HG02610 (cell line): ENCODE results near the gene DAGLB.
"Not testable (repeated sequence)": the region's sequence is repeated elsewhere in the genome, so short reads cannot be mapped to it uniquely, and the experiment has no call there.

Source experiments
- ATAC-seq: cut with Tn5 transposase; IDR thresholded peaks from one replicate; pipeline ENCODE4 v1.9.1; 2021; ENCODE audit warnings: mild to moderate bottlenecking, moderate library complexity; ENCODE audit not compliant: unreplicated experiment

Gene DAGLB

GRCh38 chr7:6447581-6448199 lies at the start of gene DAGLB:
Gene DAGLB, minus strand, starts transcription at chr7:6447954. Its CDS starts 112 bp downstream, at chr7:6447842.
- ATAC-seq, result peak; percentile 78

GRCh38 chr7:6497637-6497905 lies 49.8 kb upstream of the DAGLB start:
- ATAC-seq, result no peak

GRCh38 chr7:6496842-6497636 lies 49.3 kb upstream of the DAGLB start:
- no peak for ATAC-seq

- ATAC-seq, result no peak
Measured at GRCh38 chr7:6495597-6496262, 48.0 kb upstream of the DAGLB start.

- no peak for ATAC-seq
Measured at GRCh38 chr7:6494365-6494764, 46.6 kb upstream of the DAGLB start.

GRCh38 chr7:6491194-6491593 lies 43.4 kb upstream of the DAGLB start:
- no peak for ATAC-seq

GRCh38 chr7:6489612-6490011 lies 41.9 kb upstream of the DAGLB start:
- no peak for ATAC-seq

- ATAC-seq, result no peak
Measured at GRCh38 chr7:6487184-6487545, 39.4 kb upstream of the DAGLB start.

GRCh38 chr7:6486438-6487183 lies 38.9 kb upstream of the DAGLB start:
- no peak for ATAC-seq

GRCh38 chr7:6482743-6483119 lies 35.0 kb upstream of the DAGLB start:
- no peak for ATAC-seq

- ATAC-seq, result no peak
Measured at GRCh38 chr7:6482307-6482706, 34.6 kb upstream of the DAGLB start.

GRCh38 chr7:6481445-6481844 lies 33.7 kb upstream of the DAGLB start:
- ATAC-seq, result no peak

GRCh38 chr7:6480323-6480660 lies 32.5 kb upstream of the DAGLB start:
- ATAC-seq, result no peak

GRCh38 chr7:6479067-6479466 lies 31.3 kb upstream of the DAGLB start:
- no peak for ATAC-seq

- ATAC-seq, result no peak
Measured at GRCh38 chr7:6478186-6478585, 30.4 kb upstream of the DAGLB start.

GRCh38 chr7:6477318-6477660 lies 29.5 kb upstream of the DAGLB start:
- ATAC-seq, result no peak

GRCh38 chr7:6476596-6477317 lies 29.0 kb upstream of the DAGLB start:
- ATAC-seq, result peak; percentile 35

- no peak for ATAC-seq
Measured at GRCh38 chr7:6475433-6476186, 27.9 kb upstream of the DAGLB start.

- ATAC-seq, result no peak
Measured at GRCh38 chr7:6465862-6466261, 18.1 kb upstream of the DAGLB start.

GRCh38 chr7:6463609-6464008 lies 15.9 kb upstream of the DAGLB start:
- not testable (repeated sequence) for ATAC-seq
